Activated CD4-positive, alpha-beta T cell treated with anti-CD3 and anti-CD28 coated beads for 48 hours (primary cell): ENCODE data around the gene C2CD2.
A peak's percentile ranks its signal among the peaks of the same experiment; 100 is the strongest.

Experiments used
- DNase-seq: peaks from one replicate; pipeline ENCODE4 v3.0.0-alpha.2; 2020

Gene C2CD2

GRCh38 chr21:41929248-41929647, 24.6 kb downstream of the C2CD2 start:
- no peak for DNase-seq

GRCh38 chr21:41928621-41929220, 25.1 kb downstream of the C2CD2 start:
- no peak for DNase-seq

- DNase-seq = peak; percentile 43
Measured at GRCh38 chr21:41927727-41928409, 25.9 kb downstream of the C2CD2 start.

GRCh38 chr21:41926807-41927171, 27.0 kb downstream of the C2CD2 start:
- no peak for DNase-seq

- DNase-seq = peak; percentile 31
Measured at GRCh38 chr21:41926117-41926806, 27.6 kb downstream of the C2CD2 start.

- no peak for DNase-seq
Measured at GRCh38 chr21:41925767-41926116, 28.1 kb downstream of the C2CD2 start.

- DNase-seq = no peak
Measured at GRCh38 chr21:41924368-41924754, 29.5 kb downstream of the C2CD2 start.

GRCh38 chr21:41923631-41924367, 30.0 kb downstream of the C2CD2 start:
- DNase-seq = peak; percentile 31

- no peak for DNase-seq
Measured at GRCh38 chr21:41923186-41923585, 30.6 kb downstream of the C2CD2 start.

- DNase-seq = no peak
Measured at GRCh38 chr21:41921021-41921420, 32.8 kb downstream of the C2CD2 start.

- no peak for DNase-seq
Measured at GRCh38 chr21:41920476-41920875, 33.3 kb downstream of the C2CD2 start.

GRCh38 chr21:41919666-41920398, 34.0 kb downstream of the C2CD2 start:
- no peak for DNase-seq

- no peak for DNase-seq
Measured at GRCh38 chr21:41918561-41919358, 35.1 kb downstream of the C2CD2 start.

- DNase-seq = no peak
Measured at GRCh38 chr21:41917531-41917930, 36.3 kb downstream of the C2CD2 start.

GRCh38 chr21:41916888-41917433, 36.9 kb downstream of the C2CD2 start:
- no peak for DNase-seq

GRCh38 chr21:41914965-41915364, 38.9 kb downstream of the C2CD2 start:
- DNase-seq = no peak

GRCh38 chr21:41914358-41914757, 39.5 kb downstream of the C2CD2 start:
- no peak for DNase-seq

- DNase-seq = no peak
Measured at GRCh38 chr21:41913230-41913629, 40.6 kb downstream of the C2CD2 start.

GRCh38 chr21:41908829-41909228, 45.0 kb downstream of the C2CD2 start:
- no peak for DNase-seq

- no peak for DNase-seq
Measured at GRCh38 chr21:41907496-41908258, 46.1 kb downstream of the C2CD2 start.

GRCh38 chr21:41906770-41907169, 47.0 kb downstream of the C2CD2 start:
- DNase-seq = no peak
